ENCODE results near the gene NADK2. TPM values are rescaled to one million over a fixed set of nuclear protein-coding genes. Genes with fewer than 3 reads are reported as not detected.

The NADK2 gene
- total and polyA plus RNA-seq, 10 of the 15 experiments (the other 5 are each of a cell fraction or from before 2014, with no cell fraction given), result 2.4 to 9.0 (median 6.3) TPM

- Histone ChIP-seq H2AFZ (ENCODE audit: control insufficient read depth, low read depth, low read length) (no peak overlapping the region), H3K79me2 (ENCODE audit: control insufficient read depth, insufficient read depth, low read length) (no peaks in the 10 kb centered on the region), H3K36me3 (ENCODE audit: control insufficient read depth in 2 of 2, insufficient read depth in 2 of 2, low read length in 1 of 2) (peaks cover 5 to 11% of the 10 kb centered on the region in 2 experiments; a peak in 3 of 4 replicates), H3K27ac (ENCODE audit: control insufficient read depth, insufficient read depth) (peak overlapping the region; percentile 50), H3K27me3 (replicated peaks in 1 of 2; ENCODE audit: control insufficient read depth in 2 of 2, insufficient read depth in 2 of 2, low read length in 1 of 2) (no peaks in the 10 kb centered on the region), H3K4me3 (peak overlapping the region; percentile 1; the same call in 1 of the 2 replicates), H3K4me2 (ENCODE audit: control insufficient read depth, insufficient read depth) (peak overlapping the region; percentile 54), H3K9ac (ENCODE audit: control insufficient read depth, insufficient read depth, low read length) (no peak overlapping the region), H3K4me1 (ENCODE audit: control insufficient read depth, insufficient read depth, low read length) (peaks cover 14% of the 10 kb centered on the region), H4K20me1 (ENCODE audit: control insufficient read depth, insufficient read depth) (no peaks in the 10 kb centered on the region), H3K9me3 (replicated peaks; ENCODE audit: control insufficient read depth, insufficient read depth, low read length) (no peaks in the 10 kb centered on the region)
- intact Hi-C loops (cut with micrococcal nuclease; ENCODE audit: unreplicated experiment) (loop anchor here (5.0 kb wide), 2 partner anchors 65 to 330 kb away; partner anchors contain the start of gene NADK2), in situ Hi-C loops (cut with MboI) (loop anchor here (10.0 kb wide), 1 partner anchor 518 kb away; no protein-coding TSS in a partner anchor)
- ChIA-PET RAD21 (ENCODE audit: unreplicated experiment) (interaction anchor here (1.3 to 2.4 kb wide), 4 partner anchors 20 to 329 kb away, joined by 3 to 21 read pairs (median 10); partner anchors contain the start of genes LMBRD2, NADK2 and SKP2), CTCF (interaction anchor here (0.6 to 4.5 kb wide), 15 partner anchors 12 to 827 kb away, joined by 3 to 34 read pairs (median 5); partner anchors contain the start of genes LMBRD2 and NADK2), POLR2A (interaction anchor here (0.7 to 2.5 kb wide), 3 partner anchors 21 to 1559 kb away, joined by 3 to 6 read pairs (median 5); partner anchors contain the start of gene SKP2), SMC1A (ENCODE audit: uncharacterized antibody, unreplicated experiment) (interaction anchor here (0.9 to 3.1 kb wide), 7 partner anchors 9 to 129 kb away, joined by 4 to 23 read pairs (median 6); partner anchors contain the start of gene NADK2)
- DNase-seq (ENCODE audit: low read depth, low spot score) (peak; percentile 32), FAIRE-seq (peak; percentile 88), ATAC-seq (peak; percentile 99)
- BruUV-seq (replicated peaks), result no TSS peak
- 2% methylated on average over 2 of the region's 2 CpGs for WGBS (ENCODE audit: insufficient coverage, insufficient replicate concordance, low lambda C conversion rate, missing lambda C conversion rate)
- TF ChIP-seq ATF7 (IDR thresholded peaks at IDR 0.05; ENCODE audit: low read depth) (peak; percentile 51), SRF (IDR thresholded peaks at IDR 0.05; ENCODE audit: low read depth in 2 of 2, low read length in 2 of 2) (no peak), IKZF1 (conservative IDR thresholded peaks at IDR 0.05) (peak; percentile 60), CREB1 (IDR thresholded peaks at IDR 0.05; ENCODE audit: low read depth) (peak; percentile 54; the same call in 1 of the 2 replicates), MEF2A (IDR thresholded peaks at IDR 0.05; ENCODE audit: insufficient read depth, low read depth, low read length) (peak; percentile 90), RELB (IDR thresholded peaks at IDR 0.05; ENCODE audit: low read depth) (peak; percentile 51; the same call in 1 of the 2 replicates), GABPA (IDR thresholded peaks at IDR 0.05; ENCODE audit: low read depth) (peak; percentile 41; the same call in 1 of the 2 replicates), ZBED1 (IDR thresholded peaks at IDR 0.05; ENCODE audit: borderline replicate concordance) (0 out of 2 replicates have a peak, but pooled peaks have one; percentile 35), BMI1 (IDR thresholded peaks at IDR 0.05; ENCODE audit: borderline replicate concordance) (no peak), CEBPB (IDR thresholded peaks at IDR 0.05; ENCODE audit: borderline replicate concordance in 1 of 2, low read depth in 2 of 2, low read length in 2 of 2) (peak in 1 of 2 experiments; percentile 71; a peak in 1 of 4 replicates), CEBPZ (IDR thresholded peaks at IDR 0.05; ENCODE audit: low read depth, low read length) (no peak), RCOR1 (conservative IDR thresholded peaks at IDR 0.05; ENCODE audit: low read depth, low read length) (0 out of 2 replicates have a peak, but pooled peaks have one; percentile 29), EED (IDR thresholded peaks at IDR 0.05; ENCODE audit: low read depth) (0 out of 2 replicates have a peak, but pooled peaks have one; percentile 31), SREBF1 (IDR thresholded peaks at IDR 0.05; ENCODE audit: low read length) (peak; percentile 19; the same call in 1 of the 2 replicates), LARP7 (IDR thresholded peaks at IDR 0.05) (no peak), MTA2 (IDR thresholded peaks at IDR 0.05; ENCODE audit: low read depth) (peak; percentile 75), ZNF217 (IDR thresholded peaks at IDR 0.05) (0 out of 2 replicates have a peak, but pooled peaks have one; percentile 20), CBX5 (IDR thresholded peaks at IDR 0.05; ENCODE audit: low read depth) (0 out of 2 replicates have a peak, but pooled peaks have one; percentile 29), MTA3 (IDR thresholded peaks at IDR 0.05; ENCODE audit: borderline replicate concordance, low read length) (peak; percentile 70; the same call in 1 of the 2 replicates)
These were observed 64.6 kb downstream of the NADK2 start for GRCh38 chr5:36177154-36177553.
